ENCODE measurements around the gene PIAS3.
A peak's percentile ranks its signal among the peaks of the same experiment; 100 is the strongest.

Gene PIAS3

GRCh38 chr1:145823565-145824498 is 35.0 kb downstream of the PIAS3 start, which contains the start of the genes POLR3C and RNF115 (continued):
- no peak for TF ChIP-seq ZNF776 (tag by site-specific recombination; IDR thresholded peaks at IDR 0.05; ENCODE audit: borderline replicate concordance)
- TF ChIP-seq BCL6B (tag by site-specific recombination; IDR thresholded peaks at IDR 0.05): no peak
- no peak for TF ChIP-seq ZNF488 (tag by site-specific recombination; IDR thresholded peaks at IDR 0.05)
- TF ChIP-seq ZNF184 (tag by site-specific recombination; IDR thresholded peaks at IDR 0.05): 0 out of 2 replicates have a peak, but pooled peaks have one; percentile 29
- no peak for TF ChIP-seq ZNF621 (tag by site-specific recombination; IDR thresholded peaks at IDR 0.05)
- 0 out of 2 replicates have a peak, but pooled peaks have one; percentile 25 for TF ChIP-seq ZNF398 (tag by site-specific recombination; IDR thresholded peaks at IDR 0.05)
- no peak for TF ChIP-seq ATF2 (tag by site-specific recombination; IDR thresholded peaks at IDR 0.05; ENCODE audit: low read depth)
- no peak for TF ChIP-seq REPIN1 (tag by site-specific recombination; IDR thresholded peaks at IDR 0.05; ENCODE audit: low read depth)
- TF ChIP-seq GLIS1 (tag by site-specific recombination; IDR thresholded peaks at IDR 0.05): peak; percentile 28; the same call in 1 of the 2 replicates
- no peak for TF ChIP-seq ZNF23 (tag by site-specific recombination; IDR thresholded peaks at IDR 0.05; ENCODE audit: borderline replicate concordance)
- no peak; the same call in 1 of the 2 replicates for TF ChIP-seq ZNF626 (tag by site-specific recombination; IDR thresholded peaks at IDR 0.05)
- peak; percentile 57 for TF ChIP-seq ZNF335 (tag by site-specific recombination; conservative IDR thresholded peaks at IDR 0.05)
- TF ChIP-seq ZXDB (tag by site-specific recombination; IDR thresholded peaks at IDR 0.05): peak; percentile 88
- no peak for TF ChIP-seq GLI2 (tag by site-specific recombination; IDR thresholded peaks at IDR 0.05; ENCODE audit: borderline replicate concordance, low read depth)
- no peak for TF ChIP-seq ZNF311 (tag by site-specific recombination; IDR thresholded peaks at IDR 0.05; ENCODE audit: borderline replicate concordance)
- no peak for TF ChIP-seq ZNF266 (tag by site-specific recombination; IDR thresholded peaks at IDR 0.05; ENCODE audit: low read depth)
- peak; percentile 84 for TF ChIP-seq ZFP69B (tag by site-specific recombination; IDR thresholded peaks at IDR 0.05)
- TF ChIP-seq ZNF350 (tag by site-specific recombination; IDR thresholded peaks at IDR 0.05): no peak
- peak; percentile 74; the same call in 1 of the 2 replicates for TF ChIP-seq ZNF2 (tag by site-specific recombination; IDR thresholded peaks at IDR 0.05)
- peak; percentile 69; the same call in 1 of the 2 replicates for TF ChIP-seq IKZF3 (tag by site-specific recombination; IDR thresholded peaks at IDR 0.05)
- TF ChIP-seq ZNF501 (tag by site-specific recombination; IDR thresholded peaks at IDR 0.05): peak; percentile 95
- no peak for TF ChIP-seq ZFP3 (tag by site-specific recombination; IDR thresholded peaks at IDR 0.05; ENCODE audit: low read depth)
- TF ChIP-seq ZNF394 (tag by site-specific recombination; IDR thresholded peaks at IDR 0.05; ENCODE audit: borderline replicate concordance): peak; percentile 60; the same call in 1 of the 2 replicates
- no peak for TF ChIP-seq MYNN (tag by site-specific recombination; IDR thresholded peaks at IDR 0.05; ENCODE audit: borderline replicate concordance)
- TF ChIP-seq SP3 (tag by site-specific recombination; IDR thresholded peaks at IDR 0.05): peak; percentile 68
- no peak for TF ChIP-seq ZNF830 (tag by site-specific recombination; IDR thresholded peaks at IDR 0.05; ENCODE audit: low read depth)
- no peak for TF ChIP-seq ZNF654 (tag by site-specific recombination; IDR thresholded peaks at IDR 0.05; ENCODE audit: low read depth)
- TF ChIP-seq ZNF785 (tag by site-specific recombination; IDR thresholded peaks at IDR 0.05): no peak
- no peak for TF ChIP-seq ZNF645 (tag by site-specific recombination; IDR thresholded peaks at IDR 0.05)
- no peak for TF ChIP-seq HOXD13 (CRISPR knock-in tag; IDR thresholded peaks at IDR 0.05; ENCODE audit: borderline replicate concordance)
- TF ChIP-seq ZNF747 (tag by site-specific recombination; IDR thresholded peaks at IDR 0.05): no peak

All from HEK293 (cell line).